Measurements from ENCODE around the gene APC2. TPM values are rescaled to one million over a fixed set of nuclear protein-coding genes. Genes with fewer than 3 reads are reported as not detected.

The APC2 gene
- 0.15 and 0.29 TPM in 2 replicates for total RNA-seq

- intact Hi-C loops (cut with micrococcal nuclease), result no loop called here
Observed at GRCh38 chr19:1449467-1450442, at the start of gene APC2. TSS of gene APC2 (plus strand) at chr19:1450121. CDS start at chr19:1453002, 2,881 bp downstream.

- intact Hi-C loops (cut with micrococcal nuclease), result no loop called here
Observed at GRCh38 chr19:1400281-1401137, 49.4 kb upstream of the APC2 start.

- intact Hi-C loops (cut with micrococcal nuclease), result no loop called here
Observed at GRCh38 chr19:1401138-1401888, 48.6 kb upstream of the APC2 start, which contains the start of gene GAMT. TSS of gene GAMT (minus strand) at chr19:1401542. CDS start at chr19:1401476, 66 bp downstream.

- intact Hi-C loops (cut with micrococcal nuclease), result no loop called here
Observed at GRCh38 chr19:1401889-1402217, 48.1 kb upstream of the APC2 start.

- intact Hi-C loops (cut with micrococcal nuclease), result no loop called here
Observed at GRCh38 chr19:1402411-1403070, 47.4 kb upstream of the APC2 start.

- intact Hi-C loops (cut with micrococcal nuclease), result loop anchor here (1.0 to 2.0 kb wide), 9 partner anchors 24 to 835 kb away; partner anchors contain the start of genes BSG, IZUMO4, MOB3A and NDUFS7
Observed at GRCh38 chr19:1406774-1407527, 43.0 kb upstream of the APC2 start.

GRCh38 chr19:1407528-1408299, 42.2 kb upstream of the APC2 start, which contains the start of gene DAZAP1:
TSS of gene DAZAP1 (plus strand) at chr19:1407586. CDS start at chr19:1407774, 188 bp downstream.
- intact Hi-C loops (cut with micrococcal nuclease), result loop anchor here (1.0 to 2.0 kb wide), 8 partner anchors 24 to 835 kb away; partner anchors contain the start of genes BSG, IZUMO4, MOB3A and NDUFS7

- intact Hi-C loops (cut with micrococcal nuclease), result no loop called here
Observed at GRCh38 chr19:1408300-1409203, 41.4 kb upstream of the APC2 start.

GRCh38 chr19:1409204-1410005, 40.5 kb upstream of the APC2 start:
- intact Hi-C loops (cut with micrococcal nuclease), result no loop called here

GRCh38 chr19:1410136-1410786, 39.7 kb upstream of the APC2 start:
- intact Hi-C loops (cut with micrococcal nuclease), result no loop called here

- intact Hi-C loops (cut with micrococcal nuclease), result no loop called here
Observed at GRCh38 chr19:1410789-1411188, 39.1 kb upstream of the APC2 start.

- intact Hi-C loops (cut with micrococcal nuclease), result no loop called here
Observed at GRCh38 chr19:1411255-1412191, 38.4 kb upstream of the APC2 start.

GRCh38 chr19:1412323-1412923, 37.5 kb upstream of the APC2 start:
- intact Hi-C loops (cut with micrococcal nuclease), result no loop called here

GRCh38 chr19:1412995-1413800, 36.7 kb upstream of the APC2 start:
- intact Hi-C loops (cut with micrococcal nuclease), result no loop called here

Measured in T-helper 1 cell treated with Interleukin-12 subunit alpha and Interleukin-12 subunit beta and Interleukin-4 antibody, amounts not matched to agents 30 ng/mL and 1 ng/mL, for 36 hours (primary cell).